Measurements from ENCODE around the gene ERI3. TPM values are rescaled to one million over a fixed set of nuclear protein-coding genes. Genes with fewer than 3 reads are reported as not detected.

Gene ERI3
- total RNA-seq, 1 donor from 2014 or later = 52.7 TPM

DNA sequence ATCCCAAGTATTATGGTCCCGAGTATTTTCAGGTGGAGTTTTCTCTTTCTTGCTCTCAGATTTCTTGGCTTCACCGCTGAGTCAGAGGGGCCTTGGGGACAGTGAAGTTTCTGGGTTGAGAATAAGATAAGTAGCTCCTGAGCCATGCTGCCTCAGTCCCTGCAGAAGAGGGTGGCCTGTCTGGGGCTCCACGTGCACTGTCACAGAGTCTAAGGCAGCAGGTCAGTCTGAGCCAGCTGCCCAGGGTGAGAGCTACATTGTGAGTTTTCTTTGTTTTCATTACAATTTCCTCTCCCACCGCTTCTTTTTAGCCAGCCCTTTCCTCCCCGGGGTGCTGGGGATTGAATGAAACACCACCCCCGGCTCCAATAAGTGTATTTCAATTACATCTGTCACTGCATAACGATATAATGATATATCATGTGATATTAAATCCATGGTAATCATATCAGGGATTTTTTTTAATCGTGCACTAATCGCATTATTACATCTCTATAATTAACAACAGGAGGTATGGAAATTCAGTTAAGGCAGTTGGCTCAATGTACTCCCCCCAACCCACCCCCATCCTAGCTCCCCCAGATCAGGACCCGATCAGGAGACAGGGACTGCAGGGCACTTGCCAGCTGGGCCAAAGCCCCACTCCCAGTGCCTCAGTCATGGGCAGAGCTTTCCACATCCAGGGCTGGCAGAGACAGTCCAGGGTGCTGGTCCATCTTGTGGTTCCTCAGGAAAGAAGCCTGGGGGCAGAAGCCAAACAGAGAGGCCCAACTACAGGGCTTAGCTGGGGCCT is 98.1 kb downstream of the ERI3 start:
- H3K9ac ChIP-seq (ENCODE audit: low read depth in 1 of 3, low read length in 3 of 3) = no peak overlapping the region
- H3K4me1 ChIP-seq (ENCODE audit: control insufficient read depth in 3 of 3, insufficient read depth in 3 of 3, low read length in 3 of 3) = no peaks in the 10 kb centered on the region
- no peaks in the 10 kb centered on the region for H3K27me3 ChIP-seq (ENCODE audit: control insufficient read depth in 3 of 3, insufficient read depth in 3 of 3, low read length in 3 of 3)
- H3K36me3 ChIP-seq (ENCODE audit: control insufficient read depth in 3 of 3, insufficient read depth in 3 of 3, low read length in 3 of 3) = peaks cover 0 to under 1% (median 0%) of the 10 kb centered on the region in 3 donors
- H3K4me3 ChIP-seq (ENCODE audit: low read length in 3 of 3) = no peak overlapping the region
- H3K9me3 ChIP-seq (ENCODE audit: control insufficient read depth in 3 of 3, low read length in 3 of 3) = no peaks in the 10 kb centered on the region
- no peak overlapping the region for H3K27ac ChIP-seq (ENCODE audit: low read depth, low read length)

GRCh38 chr1:44254392-44254910 is 100.6 kb downstream of the ERI3 start:
- no peak overlapping the region for H3K27ac ChIP-seq (ENCODE audit: low read depth, low read length)
- H3K9ac ChIP-seq (ENCODE audit: low read depth in 1 of 3, low read length in 3 of 3) = no peak overlapping the region
- H3K9me3 ChIP-seq (ENCODE audit: control insufficient read depth in 3 of 3, low read length in 3 of 3) = no peaks in the 10 kb centered on the region
- H3K36me3 ChIP-seq (ENCODE audit: control insufficient read depth in 3 of 3, insufficient read depth in 3 of 3, low read length in 3 of 3) = peaks cover 0 to 3% (median 1%) of the 10 kb centered on the region in 3 donors
- H3K4me1 ChIP-seq (ENCODE audit: control insufficient read depth in 3 of 3, insufficient read depth in 3 of 3, low read length in 3 of 3) = no peaks in the 10 kb centered on the region
- H3K4me3 ChIP-seq (ENCODE audit: low read length in 3 of 3) = no peak overlapping the region
- H3K27me3 ChIP-seq (ENCODE audit: control insufficient read depth in 3 of 3, insufficient read depth in 3 of 3, low read length in 3 of 3) = no peaks in the 10 kb centered on the region

DNA sequence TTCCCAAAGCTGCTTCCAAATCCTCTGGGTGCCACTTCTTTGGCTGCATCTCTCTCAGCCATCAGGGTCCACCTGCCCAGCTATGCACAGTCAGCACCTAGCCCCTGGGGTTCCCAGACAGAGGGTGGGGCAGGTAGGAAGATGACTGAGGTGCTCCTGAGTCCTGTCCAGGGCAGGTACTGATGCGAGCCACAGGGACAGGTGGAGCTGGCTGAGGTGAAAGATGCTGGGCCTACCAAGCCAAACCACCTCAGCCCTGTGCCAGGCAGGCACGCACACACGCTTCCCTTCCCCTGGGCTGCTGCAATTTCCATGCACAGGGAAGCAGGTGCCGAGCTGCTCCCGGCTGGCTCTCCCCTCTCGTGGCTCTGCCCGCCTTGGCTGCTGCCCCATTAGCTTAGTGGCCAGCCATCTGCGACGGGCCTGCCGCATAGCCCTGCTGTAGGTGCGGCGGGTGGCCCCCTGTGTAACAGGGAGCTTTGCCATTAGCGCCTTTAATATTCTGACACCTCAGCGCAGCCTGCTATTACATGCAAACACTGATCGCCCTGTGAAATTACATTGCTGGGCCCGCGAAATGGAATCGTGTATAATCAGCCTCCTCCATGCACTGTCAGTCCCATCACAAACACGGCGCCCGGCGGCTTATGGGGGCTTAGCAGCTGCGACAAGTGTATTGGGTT is 102.9 kb downstream of the ERI3 start:
- Histone ChIP-seq H3K9me3 (ENCODE audit: control insufficient read depth in 3 of 3, low read length in 3 of 3) (no peaks in the 10 kb centered on the region), H3K9ac (ENCODE audit: low read depth in 1 of 3, low read length in 3 of 3) (no peak overlapping the region), H3K4me1 (ENCODE audit: control insufficient read depth in 3 of 3, insufficient read depth in 3 of 3, low read length in 3 of 3) (no peaks in the 10 kb centered on the region), H3K36me3 (ENCODE audit: control insufficient read depth in 3 of 3, insufficient read depth in 3 of 3, low read length in 3 of 3) (peaks cover 0 to 6% (median 6%) of the 10 kb centered on the region in 3 donors), H3K4me3 (ENCODE audit: low read length in 3 of 3) (no peak overlapping the region), H3K27ac (ENCODE audit: low read depth, low read length) (no peak overlapping the region), H3K27me3 (ENCODE audit: control insufficient read depth in 3 of 3, insufficient read depth in 3 of 3, low read length in 3 of 3) (no peaks in the 10 kb centered on the region)

GRCh38 chr1:44251486-44251885 is 103.6 kb downstream of the ERI3 start:
- Histone ChIP-seq H3K9ac (ENCODE audit: low read depth in 1 of 3, low read length in 3 of 3) (no peak overlapping the region), H3K4me3 (ENCODE audit: low read length in 3 of 3) (no peak overlapping the region), H3K36me3 (ENCODE audit: control insufficient read depth in 3 of 3, insufficient read depth in 3 of 3, low read length in 3 of 3) (peaks cover 0 to 11% (median 6%) of the 10 kb centered on the region in 3 donors), H3K9me3 (ENCODE audit: control insufficient read depth in 3 of 3, low read length in 3 of 3) (no peaks in the 10 kb centered on the region), H3K27me3 (ENCODE audit: control insufficient read depth in 3 of 3, insufficient read depth in 3 of 3, low read length in 3 of 3) (no peaks in the 10 kb centered on the region), H3K4me1 (ENCODE audit: control insufficient read depth in 3 of 3, insufficient read depth in 3 of 3, low read length in 3 of 3) (no peaks in the 10 kb centered on the region), H3K27ac (ENCODE audit: low read depth, low read length) (no peak overlapping the region)

DNA sequence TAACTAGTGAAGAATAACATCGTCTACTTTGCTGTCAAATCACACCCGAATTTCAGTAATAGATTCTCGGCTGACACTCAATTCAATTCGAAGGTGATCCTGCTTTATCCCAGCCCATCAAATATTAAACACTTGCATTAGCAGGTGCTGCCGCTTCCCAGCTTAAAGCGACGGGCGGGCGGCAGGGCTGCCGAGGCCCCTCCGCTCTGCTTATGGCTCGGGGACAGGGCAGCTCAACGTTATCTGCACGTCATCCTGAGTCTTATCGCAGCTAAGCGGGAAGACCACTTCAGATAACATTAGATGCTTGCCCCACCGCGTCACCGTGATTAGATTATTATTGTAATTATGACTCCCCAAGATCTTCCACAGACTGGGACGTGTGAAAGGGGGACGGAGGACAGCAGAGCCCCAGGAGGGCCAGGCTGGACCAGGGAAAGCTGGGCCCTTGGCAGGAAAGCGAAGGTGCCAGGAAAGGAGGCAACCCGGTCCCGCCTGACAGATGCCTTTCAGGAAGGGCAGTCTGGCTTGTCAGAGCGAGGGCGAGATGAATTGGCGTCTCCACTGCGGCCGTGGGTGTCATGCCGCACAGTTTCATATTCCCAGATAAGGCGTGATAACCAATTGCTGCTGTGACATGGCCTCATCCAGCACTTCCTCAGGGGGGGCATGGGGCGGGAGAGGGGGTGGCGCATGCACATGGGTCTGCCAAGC is 104.8 kb downstream of the ERI3 start:
- no peak overlapping the region for H3K27ac ChIP-seq (ENCODE audit: low read depth, low read length)
- no peaks in the 10 kb centered on the region for H3K4me1 ChIP-seq (ENCODE audit: control insufficient read depth in 3 of 3, insufficient read depth in 3 of 3, low read length in 3 of 3)
- H3K9me3 ChIP-seq (ENCODE audit: control insufficient read depth in 3 of 3, low read length in 3 of 3) = no peaks in the 10 kb centered on the region
- peaks cover 0 to 11% (median 6%) of the 10 kb centered on the region in 3 donors for H3K36me3 ChIP-seq (ENCODE audit: control insufficient read depth in 3 of 3, insufficient read depth in 3 of 3, low read length in 3 of 3)
- H3K4me3 ChIP-seq (ENCODE audit: low read length in 3 of 3) = no peak overlapping the region
- no peaks in the 10 kb centered on the region for H3K27me3 ChIP-seq (ENCODE audit: control insufficient read depth in 3 of 3, insufficient read depth in 3 of 3, low read length in 3 of 3)
- no peak overlapping the region for H3K9ac ChIP-seq (ENCODE audit: low read depth in 1 of 3, low read length in 3 of 3)

- Histone ChIP-seq H3K4me1 (ENCODE audit: control insufficient read depth in 3 of 3, insufficient read depth in 3 of 3, low read length in 3 of 3) (no peaks in the 10 kb centered on the region), H3K36me3 (ENCODE audit: control insufficient read depth in 3 of 3, insufficient read depth in 3 of 3, low read length in 3 of 3) (peaks cover 1 to 12% (median 8%) of the 10 kb centered on the region in 3 donors), H3K4me3 (ENCODE audit: low read length in 3 of 3) (no peak overlapping the region), H3K9ac (ENCODE audit: low read depth in 1 of 3, low read length in 3 of 3) (no peak overlapping the region), H3K27ac (ENCODE audit: low read depth, low read length) (no peak overlapping the region), H3K9me3 (ENCODE audit: control insufficient read depth in 3 of 3, low read length in 3 of 3) (no peaks in the 10 kb centered on the region), H3K27me3 (ENCODE audit: control insufficient read depth in 3 of 3, insufficient read depth in 3 of 3, low read length in 3 of 3) (no peaks in the 10 kb centered on the region)
Measured at GRCh38 chr1:44249543-44249942, 105.5 kb downstream of the ERI3 start.

- Histone ChIP-seq H3K36me3 (ENCODE audit: control insufficient read depth in 3 of 3, insufficient read depth in 3 of 3, low read length in 3 of 3) (peaks cover 13 to 16% (median 13%) of the 10 kb centered on the region in 3 donors), H3K27me3 (ENCODE audit: control insufficient read depth in 3 of 3, insufficient read depth in 3 of 3, low read length in 3 of 3) (no peaks in the 10 kb centered on the region)
Measured at GRCh38 chr1:44246806-44247205, 108.3 kb downstream of the ERI3 start.

GRCh38 chr1:44244986-44245385 is 110.1 kb downstream of the ERI3 start:
- Histone ChIP-seq H3K4me1 (ENCODE audit: control insufficient read depth in 3 of 3, insufficient read depth in 3 of 3, low read length in 3 of 3) (peaks cover 11% of the 10 kb centered on the region in 3 donors), H3K9me3 (ENCODE audit: control insufficient read depth in 3 of 3, low read length in 3 of 3) (no peaks in the 10 kb centered on the region), H3K36me3 (ENCODE audit: control insufficient read depth in 3 of 3, insufficient read depth in 3 of 3, low read length in 3 of 3) (peaks cover 13 to 16% (median 16%) of the 10 kb centered on the region in 3 donors), H3K4me3 (ENCODE audit: low read length in 3 of 3) (no peak overlapping the region), H3K9ac (ENCODE audit: low read depth in 1 of 3, low read length in 3 of 3) (no peak overlapping the region), H3K27ac (ENCODE audit: low read depth, low read length) (no peak overlapping the region), H3K27me3 (ENCODE audit: control insufficient read depth in 3 of 3, insufficient read depth in 3 of 3, low read length in 3 of 3) (no peaks in the 10 kb centered on the region)

More at GRCh38 chr1:44246806-44247205, 108.3 kb downstream of the ERI3 start:
- H3K9ac ChIP-seq (ENCODE audit: low read depth in 1 of 3, low read length in 3 of 3) = no peak overlapping the region
- H3K27ac ChIP-seq (ENCODE audit: low read depth, low read length) = no peak overlapping the region
- no peaks in the 10 kb centered on the region for H3K4me1 ChIP-seq (ENCODE audit: control insufficient read depth in 3 of 3, insufficient read depth in 3 of 3, low read length in 3 of 3)
- no peaks in the 10 kb centered on the region for H3K9me3 ChIP-seq (ENCODE audit: control insufficient read depth in 3 of 3, low read length in 3 of 3)
- no peak overlapping the region for H3K4me3 ChIP-seq (ENCODE audit: low read length in 3 of 3)

DNA sequence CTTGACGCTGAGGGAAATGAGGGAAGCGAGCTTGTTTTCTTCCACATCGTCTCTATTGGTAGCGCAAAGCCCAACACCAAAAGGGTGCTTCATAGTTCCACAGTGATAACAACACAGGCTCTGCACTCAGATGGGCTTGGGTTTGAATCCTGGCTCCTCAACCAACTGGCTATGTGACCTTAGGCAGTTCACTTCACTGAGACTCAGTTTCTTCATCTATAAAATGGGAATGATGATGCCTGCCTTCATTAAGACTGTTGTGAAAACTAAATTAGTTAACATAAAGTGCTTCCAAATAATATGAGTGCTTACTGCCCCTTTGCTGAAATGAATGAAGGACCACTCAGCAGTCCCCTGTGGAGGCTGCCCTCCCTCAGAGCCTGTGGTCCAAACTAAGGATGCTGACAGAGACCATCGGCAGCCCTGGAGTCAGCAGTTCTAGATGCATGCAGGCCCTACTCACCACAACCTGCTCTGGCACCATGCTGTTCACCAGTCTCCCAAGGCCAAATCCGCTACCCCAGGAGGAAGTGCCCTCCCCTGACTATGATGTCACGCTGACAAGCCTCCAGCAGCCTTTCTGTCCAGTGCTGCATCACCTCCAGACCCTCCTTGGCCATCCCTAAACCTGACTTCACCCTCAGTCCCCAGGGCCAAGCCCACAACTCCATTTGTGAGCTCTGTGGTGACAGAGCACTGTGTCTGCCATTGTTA is 111.1 kb downstream of the ERI3 start:
- peaks cover 13 to 16% (median 15%) of the 10 kb centered on the region in 3 donors for H3K36me3 ChIP-seq (ENCODE audit: control insufficient read depth in 3 of 3, insufficient read depth in 3 of 3, low read length in 3 of 3)
- no peak overlapping the region for H3K9ac ChIP-seq (ENCODE audit: low read depth in 1 of 3, low read length in 3 of 3)
- H3K27ac ChIP-seq (ENCODE audit: low read depth, low read length) = no peak overlapping the region
- H3K4me1 ChIP-seq (ENCODE audit: control insufficient read depth in 3 of 3, insufficient read depth in 3 of 3, low read length in 3 of 3) = peaks cover 17 to 21% (median 18%) of the 10 kb centered on the region in 3 donors
- no peak overlapping the region for H3K4me3 ChIP-seq (ENCODE audit: low read length in 3 of 3)
- H3K9me3 ChIP-seq (ENCODE audit: control insufficient read depth in 3 of 3, low read length in 3 of 3) = no peaks in the 10 kb centered on the region
- no peaks in the 10 kb centered on the region for H3K27me3 ChIP-seq (ENCODE audit: control insufficient read depth in 3 of 3, insufficient read depth in 3 of 3, low read length in 3 of 3)

All from skeletal muscle tissue (tissue), 4 donors.